Measurements from ENCODE around the gene IKBKG.

Gene IKBKG, protein sequence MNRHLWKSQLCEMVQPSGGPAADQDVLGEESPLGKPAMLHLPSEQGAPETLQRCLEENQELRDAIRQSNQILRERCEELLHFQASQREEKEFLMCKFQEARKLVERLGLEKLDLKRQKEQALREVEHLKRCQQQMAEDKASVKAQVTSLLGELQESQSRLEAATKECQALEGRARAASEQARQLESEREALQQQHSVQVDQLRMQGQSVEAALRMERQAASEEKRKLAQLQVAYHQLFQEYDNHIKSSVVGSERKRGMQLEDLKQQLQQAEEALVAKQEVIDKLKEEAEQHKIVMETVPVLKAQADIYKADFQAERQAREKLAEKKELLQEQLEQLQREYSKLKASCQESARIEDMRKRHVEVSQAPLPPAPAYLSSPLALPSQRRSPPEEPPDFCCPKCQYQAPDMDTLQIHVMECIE

DNA sequence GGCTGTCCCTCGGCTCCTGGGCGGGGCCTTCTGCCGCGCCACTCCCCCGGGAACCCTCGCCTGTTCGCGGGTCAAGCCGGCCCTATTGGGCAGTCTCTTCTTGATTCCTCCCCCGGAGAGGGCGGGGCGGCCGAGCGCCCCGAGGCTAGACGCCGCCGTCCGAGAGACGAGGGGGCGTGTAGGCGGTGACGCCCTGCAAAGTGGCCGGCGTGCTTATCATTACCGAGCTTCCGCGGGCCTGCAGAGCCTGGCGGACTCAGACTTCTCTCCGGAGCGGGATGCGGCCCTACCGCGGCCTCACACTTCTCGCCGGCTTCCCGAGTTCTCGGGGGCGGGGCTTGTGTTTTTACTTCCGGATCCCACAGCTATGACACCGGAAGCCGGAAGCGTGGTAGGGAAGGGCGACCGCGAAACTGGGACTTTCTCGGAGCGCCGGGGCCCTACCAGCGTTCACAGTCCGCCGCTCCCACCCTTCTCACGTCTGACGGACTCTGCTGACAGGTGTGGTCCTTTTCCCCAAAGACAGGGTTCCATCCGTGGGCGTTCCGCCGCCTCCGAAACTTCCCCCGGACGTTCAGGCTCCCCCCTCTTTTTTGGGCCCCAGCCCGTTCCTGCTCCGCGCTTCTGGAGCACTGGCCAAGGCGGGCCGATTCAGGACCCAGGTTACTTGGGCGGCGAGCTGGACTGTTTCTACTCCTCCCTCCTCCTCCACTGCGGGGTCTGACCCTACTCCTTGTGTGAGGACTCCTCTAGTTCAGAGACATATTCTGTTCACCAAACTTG lies at the start of gene IKBKG:
TSS of gene IKBKG (plus strand) at position 376 of the 783 bp plus-strand sequence. CDS start 4,383 bp downstream, outside the sequence.
- TF ChIP-seq CREB1 (IDR thresholded peaks at IDR 0.05; ENCODE audit: low read depth) (no peak), EGR1 (IDR thresholded peaks at IDR 0.05) (0 out of 2 replicates have a peak, but pooled peaks have one; percentile 15)
- TF ChIP-seq, protein P1, sequence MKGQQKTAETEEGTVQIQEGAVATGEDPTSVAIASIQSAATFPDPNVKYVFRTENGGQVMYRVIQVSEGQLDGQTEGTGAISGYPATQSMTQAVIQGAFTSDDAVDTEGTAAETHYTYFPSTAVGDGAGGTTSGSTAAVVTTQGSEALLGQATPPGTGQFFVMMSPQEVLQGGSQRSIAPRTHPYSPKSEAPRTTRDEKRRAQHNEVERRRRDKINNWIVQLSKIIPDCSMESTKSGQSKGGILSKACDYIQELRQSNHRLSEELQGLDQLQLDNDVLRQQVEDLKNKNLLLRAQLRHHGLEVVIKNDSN (IDR thresholded peaks at IDR 0.05) = no peak

DNA sequence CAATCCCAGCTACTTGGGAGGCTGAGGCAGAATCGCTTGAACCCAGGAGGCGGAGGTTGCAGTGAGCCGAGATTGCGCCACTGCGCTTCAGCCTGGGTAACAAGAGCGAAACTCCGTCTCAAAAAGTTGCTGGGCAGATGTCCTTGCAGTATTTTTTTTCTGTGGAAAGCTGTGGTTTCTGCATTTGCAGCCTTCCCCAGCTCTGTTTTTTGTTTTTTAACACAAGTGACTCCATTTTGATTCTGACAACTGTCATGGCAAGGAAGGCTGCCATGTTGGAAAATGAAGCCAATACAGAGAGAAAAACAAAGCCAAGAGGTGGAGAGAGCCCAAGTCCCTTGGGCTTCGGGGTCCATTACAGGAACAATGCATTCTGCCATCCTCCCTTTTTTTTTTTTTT lies 45.3 kb upstream of the IKBKG start:
- TF ChIP-seq NFIC (IDR thresholded peaks at IDR 0.05) (no peak), FOXM1 (IDR thresholded peaks at IDR 0.05; ENCODE audit: borderline replicate concordance, low read depth) (no peak), YY1 (IDR thresholded peaks at IDR 0.05; ENCODE audit: low read depth) (no peak), TEAD4 (IDR thresholded peaks at IDR 0.05) (no peak), CREB1 (IDR thresholded peaks at IDR 0.05; ENCODE audit: low read depth) (no peak), CEBPB (IDR thresholded peaks at IDR 0.05) (no peak), EP300 (IDR thresholded peaks at IDR 0.05; ENCODE audit: borderline replicate concordance) (no peak), TCF12 (IDR thresholded peaks at IDR 0.05; ENCODE audit: low read depth) (no peak), RAD21 (IDR thresholded peaks at IDR 0.05; ENCODE audit: low read depth) (no peak), EGR1 (IDR thresholded peaks at IDR 0.05) (no peak), ZBTB7A (IDR thresholded peaks at IDR 0.05; ENCODE audit: low read depth) (no peak), TAF1 (IDR thresholded peaks at IDR 0.05; ENCODE audit: low read depth) (no peak)
- TF ChIP-seq, protein P2, sequence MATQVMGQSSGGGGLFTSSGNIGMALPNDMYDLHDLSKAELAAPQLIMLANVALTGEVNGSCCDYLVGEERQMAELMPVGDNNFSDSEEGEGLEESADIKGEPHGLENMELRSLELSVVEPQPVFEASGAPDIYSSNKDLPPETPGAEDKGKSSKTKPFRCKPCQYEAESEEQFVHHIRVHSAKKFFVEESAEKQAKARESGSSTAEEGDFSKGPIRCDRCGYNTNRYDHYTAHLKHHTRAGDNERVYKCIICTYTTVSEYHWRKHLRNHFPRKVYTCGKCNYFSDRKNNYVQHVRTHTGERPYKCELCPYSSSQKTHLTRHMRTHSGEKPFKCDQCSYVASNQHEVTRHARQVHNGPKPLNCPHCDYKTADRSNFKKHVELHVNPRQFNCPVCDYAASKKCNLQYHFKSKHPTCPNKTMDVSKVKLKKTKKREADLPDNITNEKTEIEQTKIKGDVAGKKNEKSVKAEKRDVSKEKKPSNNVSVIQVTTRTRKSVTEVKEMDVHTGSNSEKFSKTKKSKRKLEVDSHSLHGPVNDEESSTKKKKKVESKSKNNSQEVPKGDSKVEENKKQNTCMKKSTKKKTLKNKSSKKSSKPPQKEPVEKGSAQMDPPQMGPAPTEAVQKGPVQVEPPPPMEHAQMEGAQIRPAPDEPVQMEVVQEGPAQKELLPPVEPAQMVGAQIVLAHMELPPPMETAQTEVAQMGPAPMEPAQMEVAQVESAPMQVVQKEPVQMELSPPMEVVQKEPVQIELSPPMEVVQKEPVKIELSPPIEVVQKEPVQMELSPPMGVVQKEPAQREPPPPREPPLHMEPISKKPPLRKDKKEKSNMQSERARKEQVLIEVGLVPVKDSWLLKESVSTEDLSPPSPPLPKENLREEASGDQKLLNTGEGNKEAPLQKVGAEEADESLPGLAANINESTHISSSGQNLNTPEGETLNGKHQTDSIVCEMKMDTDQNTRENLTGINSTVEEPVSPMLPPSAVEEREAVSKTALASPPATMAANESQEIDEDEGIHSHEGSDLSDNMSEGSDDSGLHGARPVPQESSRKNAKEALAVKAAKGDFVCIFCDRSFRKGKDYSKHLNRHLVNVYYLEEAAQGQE (IDR thresholded peaks at IDR 0.05; ENCODE audit: low read depth) = no peak
- TF ChIP-seq, protein P1 (IDR thresholded peaks at IDR 0.05) = no peak
- TF ChIP-seq, protein P3, sequence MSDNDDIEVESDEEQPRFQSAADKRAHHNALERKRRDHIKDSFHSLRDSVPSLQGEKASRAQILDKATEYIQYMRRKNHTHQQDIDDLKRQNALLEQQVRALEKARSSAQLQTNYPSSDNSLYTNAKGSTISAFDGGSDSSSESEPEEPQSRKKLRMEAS (IDR thresholded peaks at IDR 0.05) = no peak

DNA sequence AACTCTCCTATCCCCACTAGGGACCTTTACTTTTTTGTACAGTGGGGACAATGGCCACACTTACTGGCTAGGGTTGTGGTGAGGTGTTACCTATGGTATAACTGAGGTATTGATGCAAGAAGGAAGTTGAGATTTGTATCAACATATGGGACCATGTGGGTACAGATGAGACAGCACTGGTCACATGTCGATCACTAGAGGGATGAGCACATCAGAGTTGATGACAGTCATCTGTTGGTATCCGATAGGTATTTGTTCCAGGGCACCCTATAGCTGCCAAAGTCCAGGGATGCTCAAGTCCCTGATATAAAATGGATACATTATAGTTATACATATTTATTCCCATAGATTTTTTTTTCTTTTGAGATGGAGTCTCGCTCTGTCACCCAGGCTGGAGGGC lies 44.4 kb upstream of the IKBKG start:
- no peak for TF ChIP-seq CEBPB (IDR thresholded peaks at IDR 0.05)
- no peak for TF ChIP-seq ZBTB7A (IDR thresholded peaks at IDR 0.05; ENCODE audit: low read depth)
- TF ChIP-seq TEAD4 (IDR thresholded peaks at IDR 0.05) = no peak
- no peak for TF ChIP-seq EP300 (IDR thresholded peaks at IDR 0.05; ENCODE audit: borderline replicate concordance)
- TF ChIP-seq NFIC (IDR thresholded peaks at IDR 0.05) = no peak
- TF ChIP-seq TAF1 (IDR thresholded peaks at IDR 0.05; ENCODE audit: low read depth) = no peak
- TF ChIP-seq FOXM1 (IDR thresholded peaks at IDR 0.05; ENCODE audit: borderline replicate concordance, low read depth) = no peak
- no peak for TF ChIP-seq CREB1 (IDR thresholded peaks at IDR 0.05; ENCODE audit: low read depth)
- TF ChIP-seq, protein P2 (IDR thresholded peaks at IDR 0.05; ENCODE audit: low read depth) = no peak
- TF ChIP-seq TCF12 (IDR thresholded peaks at IDR 0.05; ENCODE audit: low read depth) = no peak

DNA sequence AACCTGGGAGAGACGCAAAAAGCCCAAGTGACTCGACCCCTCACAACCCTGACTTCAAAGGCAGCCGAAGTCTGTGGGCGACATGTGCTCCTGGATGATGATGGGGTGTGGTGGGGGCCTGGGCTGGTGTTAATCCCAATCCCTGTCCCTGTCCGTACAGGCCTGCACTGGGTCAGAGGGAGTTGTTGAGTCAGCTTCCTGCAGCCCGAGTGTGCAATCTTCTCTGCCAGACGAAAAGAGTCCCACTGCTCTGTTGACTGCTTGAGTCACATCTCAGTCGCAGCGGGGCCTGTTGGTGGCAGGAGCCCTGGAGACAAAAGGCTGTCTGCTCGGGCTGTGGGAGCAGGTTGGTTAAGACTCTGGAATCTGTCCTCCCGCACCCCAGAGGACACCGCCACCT lies 41.7 kb upstream of the IKBKG start:
- no peak for TF ChIP-seq CEBPB (IDR thresholded peaks at IDR 0.05)
- TF ChIP-seq TAF1 (IDR thresholded peaks at IDR 0.05; ENCODE audit: low read depth) = no peak
- TF ChIP-seq TEAD4 (IDR thresholded peaks at IDR 0.05) = no peak
- TF ChIP-seq, protein P2 (IDR thresholded peaks at IDR 0.05; ENCODE audit: low read depth) = no peak
- no peak for TF ChIP-seq EGR1 (IDR thresholded peaks at IDR 0.05)
- no peak for TF ChIP-seq NFIC (IDR thresholded peaks at IDR 0.05)
- TF ChIP-seq YY1 (IDR thresholded peaks at IDR 0.05; ENCODE audit: low read depth) = no peak
- TF ChIP-seq CREB1 (IDR thresholded peaks at IDR 0.05; ENCODE audit: low read depth) = no peak
- no peak for TF ChIP-seq TCF12 (IDR thresholded peaks at IDR 0.05; ENCODE audit: low read depth)
- no peak for TF ChIP-seq FOXM1 (IDR thresholded peaks at IDR 0.05; ENCODE audit: borderline replicate concordance, low read depth)

Data from Ishikawa (cell line).